ENCODE measurements around the gene PLCL2.

The PLCL2 gene

DNA sequence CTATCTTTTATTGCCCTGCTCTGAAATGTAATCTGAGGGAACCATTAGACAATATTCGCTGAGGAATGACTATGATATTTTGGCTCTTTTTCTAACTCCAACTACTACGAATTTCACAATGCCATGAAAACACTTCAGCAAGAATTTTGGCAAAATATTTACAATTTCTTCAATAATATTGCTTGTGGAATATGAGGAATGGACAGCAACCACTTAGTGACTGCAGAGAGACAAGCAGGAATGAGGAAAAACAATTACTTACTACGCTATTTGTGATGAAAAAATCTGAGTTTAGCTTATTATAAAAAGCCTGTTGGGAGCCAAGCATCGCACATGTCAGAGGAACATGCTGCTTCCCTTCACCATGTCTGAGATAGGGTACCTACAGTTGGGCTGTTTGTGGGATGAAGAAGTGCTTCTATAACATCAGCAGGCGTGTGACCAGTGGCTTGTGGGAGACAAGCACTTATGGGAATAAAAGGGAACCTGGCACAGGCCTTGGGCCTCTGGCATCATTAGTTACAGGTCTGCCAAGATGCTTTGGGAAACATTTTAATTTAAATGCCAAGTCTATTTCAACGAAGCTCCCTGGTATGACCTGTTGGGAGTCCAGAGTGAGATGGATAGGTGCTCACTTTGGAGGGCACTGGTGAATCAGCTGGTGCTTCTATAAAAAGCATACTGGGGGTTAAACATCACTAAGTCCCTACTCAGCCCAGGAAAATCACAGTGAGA, 2.7 kb upstream of the PLCL2 start:
- ATAC-seq, result no peak

DNA sequence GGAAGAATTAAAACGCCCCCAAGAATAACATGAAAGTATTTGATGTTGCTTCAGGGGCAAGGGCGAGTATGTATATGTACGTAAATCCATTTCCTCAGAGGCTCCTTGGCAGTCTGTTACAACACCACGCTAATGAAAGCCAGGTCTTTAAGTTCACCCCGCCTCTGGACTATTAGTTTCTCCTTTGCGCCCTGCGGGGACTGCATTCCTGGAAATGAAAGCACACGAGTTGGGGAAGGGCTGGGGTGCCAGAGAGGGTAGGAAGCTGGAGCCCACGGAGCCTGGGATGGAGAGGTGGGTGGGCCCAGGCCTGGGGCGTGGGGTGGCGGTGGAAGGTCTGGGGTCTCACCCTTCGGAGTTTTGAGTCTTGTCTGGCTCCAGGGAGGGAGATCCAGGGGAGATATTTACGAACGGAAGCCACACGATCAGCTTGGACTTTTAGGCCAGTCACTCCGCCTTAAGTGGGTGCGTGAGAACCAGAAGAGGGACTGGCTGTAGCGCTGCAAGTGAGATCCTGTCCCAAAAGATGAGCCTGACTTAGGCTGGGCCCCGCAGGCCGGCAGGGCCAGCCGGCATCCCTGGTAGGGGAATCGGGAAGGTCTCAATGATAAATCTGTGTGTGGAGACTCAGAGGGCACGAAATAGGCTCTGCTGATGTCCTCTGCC, 1.6 kb upstream of the PLCL2 start:
- Mint-ChIP-seq H3K27me3 (no peaks in the 10 kb centered on the region), H3K27ac (peak overlapping the region; percentile 98), H3K9me3 (no peaks in the 10 kb centered on the region), H3K36me3 (no peaks in the 10 kb centered on the region), H3K4me3 (peak overlapping the region; percentile 95), H3K4me1 (peaks cover 24% of the 10 kb centered on the region)
- ATAC-seq, result no peak

More for the DNA sequence above, 2.7 kb upstream of the PLCL2 start:
- H3K27ac Mint-ChIP-seq, result peak overlapping the region; percentile 98
- H3K9me3 Mint-ChIP-seq, result no peaks in the 10 kb centered on the region
- no peaks in the 10 kb centered on the region for H3K36me3 Mint-ChIP-seq
- no peaks in the 10 kb centered on the region for H3K27me3 Mint-ChIP-seq
- H3K4me1 Mint-ChIP-seq, result peaks cover 12% of the 10 kb centered on the region
- no peak overlapping the region for H3K4me3 Mint-ChIP-seq

- Mint-ChIP-seq H3K4me3 (peak overlapping the region; percentile 95), H3K4me1 (peaks cover 29% of the 10 kb centered on the region), H3K36me3 (no peaks in the 10 kb centered on the region), H3K27me3 (no peaks in the 10 kb centered on the region), H3K27ac (peak overlapping the region; percentile 98), H3K9me3 (no peaks in the 10 kb centered on the region)
- ATAC-seq, result no peak
Observed at GRCh38 chr3:16883723-16884083, 1.1 kb upstream of the PLCL2 start.

DNA sequence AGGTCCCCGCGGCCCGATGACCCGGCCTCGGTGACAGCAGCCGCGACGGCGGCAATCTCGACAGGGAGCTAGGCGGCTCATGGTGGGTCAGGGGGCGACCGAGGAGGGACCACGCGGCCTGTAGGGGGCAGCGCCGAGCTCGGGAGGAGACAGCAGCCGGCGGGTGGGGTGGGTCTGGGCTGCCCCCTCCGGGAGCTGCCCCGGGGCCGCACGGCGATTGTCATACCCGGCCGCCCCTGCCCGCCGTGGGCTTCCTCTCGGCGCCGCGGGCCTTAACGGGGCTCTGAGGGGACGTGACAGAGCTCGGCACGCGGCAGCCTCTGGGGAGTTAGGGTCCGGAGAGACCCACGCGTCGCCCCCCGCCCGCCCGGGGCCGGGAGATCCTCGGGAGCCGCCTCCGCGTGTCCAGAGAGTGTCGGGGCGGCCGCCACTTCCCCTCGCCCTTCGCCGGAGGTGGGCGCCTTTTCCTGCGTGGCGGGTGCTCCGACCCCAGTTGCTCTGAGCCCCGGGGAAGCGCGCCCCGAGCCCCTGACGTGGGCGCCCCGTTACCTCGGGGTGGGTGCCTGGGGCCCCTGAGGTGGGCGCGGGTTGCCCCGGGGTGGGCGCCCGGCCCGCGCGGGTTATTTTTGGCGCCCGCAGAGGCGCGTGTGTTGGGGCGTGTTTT, 539 bp upstream of the PLCL2 start:
- Mint-ChIP-seq H3K27me3 (no peaks in the 10 kb centered on the region), H3K4me3 (peak overlapping the region; percentile 95), H3K27ac (peak overlapping the region; percentile 98), H3K9me3 (no peaks in the 10 kb centered on the region), H3K36me3 (no peaks in the 10 kb centered on the region), H3K4me1 (peaks cover 34% of the 10 kb centered on the region)
- ATAC-seq, result peak; percentile 75

GRCh38 chr3:16885593-16886302, 993 bp downstream of the PLCL2 start:
- Mint-ChIP-seq H3K36me3 (no peaks in the 10 kb centered on the region), H3K27me3 (no peaks in the 10 kb centered on the region), H3K9me3 (no peaks in the 10 kb centered on the region), H3K27ac (peak overlapping the region; percentile 98), H3K4me1 (peaks cover 49% of the 10 kb centered on the region), H3K4me3 (peak overlapping the region; percentile 97)
- peak; percentile 56 for ATAC-seq

DNA sequence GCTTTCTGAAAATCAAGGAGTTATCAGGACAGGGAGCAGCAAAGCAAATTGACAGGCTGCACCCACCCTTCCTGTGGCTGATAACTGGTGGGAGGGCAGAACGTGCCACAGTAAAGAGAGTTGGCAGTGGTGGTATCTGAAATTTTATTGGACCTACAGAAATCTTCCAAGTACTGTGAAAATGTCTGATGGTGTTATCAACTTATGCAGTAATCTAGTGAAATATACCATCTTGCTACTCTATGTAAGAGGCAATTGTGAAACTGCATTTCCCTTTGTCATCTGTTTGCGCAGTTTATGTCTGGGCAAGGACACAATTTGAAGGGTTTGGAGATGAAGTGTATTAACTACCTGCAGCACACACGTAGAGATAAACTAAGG, 1.5 kb downstream of the PLCL2 start:
- Mint-ChIP-seq H3K4me1 (peaks cover 55% of the 10 kb centered on the region), H3K4me3 (peak overlapping the region; percentile 97), H3K27ac (peak overlapping the region; percentile 98), H3K36me3 (no peaks in the 10 kb centered on the region), H3K27me3 (no peaks in the 10 kb centered on the region), H3K9me3 (no peaks in the 10 kb centered on the region)
- ATAC-seq, result no peak

DNA sequence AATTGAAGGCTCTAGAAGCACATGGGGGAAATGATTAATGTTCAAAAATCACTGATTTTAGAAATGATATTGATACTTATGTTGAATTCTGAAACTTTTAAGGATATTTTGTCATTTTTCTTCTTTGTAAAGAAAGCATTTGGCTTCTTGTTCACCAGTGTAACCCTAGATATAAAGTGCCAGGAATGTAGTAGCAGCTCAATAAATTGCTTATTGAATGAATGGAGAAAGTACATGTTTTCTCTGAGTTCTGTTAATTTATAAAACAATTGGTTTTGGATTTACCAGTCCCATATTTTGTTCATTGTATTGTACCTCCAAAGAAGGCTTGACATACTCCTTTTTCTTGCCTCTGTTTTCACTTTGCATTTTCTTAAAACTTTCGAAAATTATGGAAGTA, 2.4 kb downstream of the PLCL2 start:
- peak overlapping the region; percentile 97 for H3K4me3 Mint-ChIP-seq
- no peak for ATAC-seq
- H3K27me3 Mint-ChIP-seq, result no peaks in the 10 kb centered on the region
- no peaks in the 10 kb centered on the region for H3K36me3 Mint-ChIP-seq
- peak overlapping the region; percentile 98 for H3K27ac Mint-ChIP-seq
- peaks cover 63% of the 10 kb centered on the region for H3K4me1 Mint-ChIP-seq
- no peaks in the 10 kb centered on the region for H3K9me3 Mint-ChIP-seq

- no peaks in the 10 kb centered on the region for H3K36me3 Mint-ChIP-seq
- no peaks in the 10 kb centered on the region for H3K27me3 Mint-ChIP-seq
- ATAC-seq, result no peak
- peak overlapping the region; percentile 98 for H3K27ac Mint-ChIP-seq
- H3K9me3 Mint-ChIP-seq, result no peaks in the 10 kb centered on the region
- H3K4me1 Mint-ChIP-seq, result peaks cover 74% of the 10 kb centered on the region
- peak overlapping the region; percentile 97 for H3K4me3 Mint-ChIP-seq
Observed at GRCh38 chr3:16888356-16888755, 3.6 kb downstream of the PLCL2 start.

DNA sequence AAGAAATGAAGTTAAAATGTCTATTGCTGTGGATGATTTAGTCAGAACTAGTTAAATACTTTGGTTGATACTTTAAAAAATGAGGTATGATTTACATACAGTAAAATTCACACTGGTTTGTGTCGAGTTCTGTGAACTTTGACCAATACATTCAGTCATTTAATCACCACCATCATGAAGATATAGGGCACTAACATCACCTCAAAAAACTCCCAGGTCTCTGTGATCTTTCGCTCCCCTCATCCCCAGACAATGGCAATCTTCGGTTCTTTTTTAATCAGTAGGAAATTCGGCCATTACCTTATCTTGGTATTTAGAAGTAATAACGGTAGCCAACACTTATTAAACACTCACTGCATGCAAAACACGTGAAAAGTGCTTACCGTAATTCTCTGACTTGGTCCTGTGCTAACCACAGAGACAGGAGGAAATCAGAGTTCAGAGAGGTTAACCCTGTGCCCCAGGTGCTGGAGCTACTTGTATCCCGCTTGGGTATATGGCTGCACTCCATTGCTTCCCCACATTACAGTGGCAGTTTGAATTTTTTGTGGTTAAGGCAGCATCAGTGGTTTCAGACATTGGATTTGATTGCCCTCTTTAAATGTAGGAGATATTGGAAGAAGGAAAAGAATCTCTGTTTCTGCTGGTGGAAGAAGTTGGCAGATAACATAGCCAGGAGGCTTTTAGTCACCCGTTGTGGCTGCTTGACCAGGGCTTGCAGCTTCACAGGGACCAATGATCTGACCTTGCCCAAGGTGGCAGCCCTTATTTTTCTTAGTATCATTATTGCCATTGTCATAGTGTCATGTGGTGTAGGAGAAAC, 4.2 kb downstream of the PLCL2 start:
- ATAC-seq, result no peak
- Mint-ChIP-seq H3K9me3 (no peaks in the 10 kb centered on the region), H3K4me1 (peaks cover 78% of the 10 kb centered on the region), H3K36me3 (no peaks in the 10 kb centered on the region), H3K27me3 (no peaks in the 10 kb centered on the region), H3K27ac (peak overlapping the region; percentile 98), H3K4me3 (peak overlapping the region; percentile 97)

- H3K4me1 Mint-ChIP-seq, result peaks cover 86% of the 10 kb centered on the region
- H3K4me3 Mint-ChIP-seq, result no peak overlapping the region
- H3K9me3 Mint-ChIP-seq, result no peaks in the 10 kb centered on the region
- H3K27ac Mint-ChIP-seq, result peak overlapping the region; percentile 64
- no peak for ATAC-seq
- H3K36me3 Mint-ChIP-seq, result no peaks in the 10 kb centered on the region
- no peaks in the 10 kb centered on the region for H3K27me3 Mint-ChIP-seq
Observed at GRCh38 chr3:16890597-16891333, 6.0 kb downstream of the PLCL2 start.

GRCh38 chr3:16893618-16894200, 9.0 kb downstream of the PLCL2 start:
- Mint-ChIP-seq H3K4me3 (no peak overlapping the region), H3K9me3 (no peaks in the 10 kb centered on the region), H3K27ac (no peak overlapping the region), H3K36me3 (peaks cover 6% of the 10 kb centered on the region), H3K4me1 (peaks cover 86% of the 10 kb centered on the region), H3K27me3 (no peaks in the 10 kb centered on the region)
- ATAC-seq, result no peak

DNA sequence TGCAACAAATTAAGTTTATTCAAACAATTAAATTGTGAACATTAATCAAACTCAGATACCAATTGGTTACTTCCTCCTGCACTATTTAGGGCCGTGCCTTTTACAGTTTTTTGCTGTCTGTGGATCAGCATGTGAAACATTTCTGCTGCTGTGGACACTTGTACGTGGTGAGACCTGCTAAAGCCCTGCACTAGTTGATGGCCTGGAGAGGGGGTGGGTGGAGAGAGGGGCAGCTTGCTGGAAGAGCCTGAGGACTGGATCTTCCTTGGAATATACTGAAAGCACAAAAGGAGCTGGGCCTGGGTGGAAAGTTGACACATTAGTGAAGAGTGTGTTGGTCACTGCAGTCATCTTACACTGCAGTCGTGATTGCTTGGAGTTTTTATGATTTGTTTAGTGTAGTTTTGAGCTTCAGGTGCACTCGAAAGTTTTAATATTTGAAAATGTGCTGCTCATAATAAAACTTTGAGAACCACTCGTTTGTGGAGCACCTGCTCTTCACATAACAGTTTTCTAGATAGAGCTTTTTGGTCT, 11.4 kb downstream of the PLCL2 start:
- Mint-ChIP-seq H3K27me3 (no peaks in the 10 kb centered on the region), H3K4me3 (peak overlapping the region; percentile 74), H3K36me3 (peaks cover 11% of the 10 kb centered on the region), H3K9me3 (no peaks in the 10 kb centered on the region), H3K27ac (peak overlapping the region; percentile 99), H3K4me1 (peaks cover 77% of the 10 kb centered on the region)
- ATAC-seq, result no peak

DNA sequence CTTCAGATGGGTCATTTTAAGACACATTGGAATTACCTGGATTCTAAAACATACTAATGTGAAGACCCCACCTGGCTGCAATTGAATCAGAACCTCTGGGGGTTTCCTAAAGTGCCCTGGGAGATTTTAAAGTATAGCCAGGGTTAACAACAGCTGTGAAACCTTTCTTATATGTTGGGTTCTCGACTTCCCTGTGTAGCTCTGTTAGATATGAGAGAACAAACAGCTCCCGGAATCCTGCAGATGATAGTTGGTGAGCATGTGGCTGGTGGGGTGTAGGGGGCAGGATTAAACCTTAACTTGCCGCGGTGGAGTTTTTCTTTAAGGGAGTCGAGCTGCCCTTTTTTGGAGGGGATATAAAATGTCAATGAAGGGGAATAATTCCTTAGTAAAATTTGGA, 12.1 kb downstream of the PLCL2 start:
- H3K27ac Mint-ChIP-seq, result peak overlapping the region; percentile 99
- H3K9me3 Mint-ChIP-seq, result no peaks in the 10 kb centered on the region
- peaks cover 11% of the 10 kb centered on the region for H3K36me3 Mint-ChIP-seq
- peaks cover 77% of the 10 kb centered on the region for H3K4me1 Mint-ChIP-seq
- ATAC-seq, result peak; percentile 7
- H3K4me3 Mint-ChIP-seq, result peak overlapping the region; percentile 74
- no peaks in the 10 kb centered on the region for H3K27me3 Mint-ChIP-seq
